Activated CD8-positive, alpha-beta memory T cell treated with anti-CD3 and anti-CD28 coated beads, Interleukin-2, amount 50 U/mL, for 1 hour (primary cell): ENCODE results near the gene CSNK1G1.
"Not testable (repeated sequence)": the region's sequence is repeated elsewhere in the genome, so short reads cannot be mapped to it uniquely, and the experiment has no call there.

Source experiments
- DNase-seq: peaks from one replicate; pipeline ENCODE4 v3.0.0-alpha.2; 2020; ENCODE audit errors: extremely low read depth

CSNK1G1 gene

GRCh38 chr15:64287953-64288352 lies 68.0 kb downstream of the CSNK1G1 start:
- no peak for DNase-seq

- DNase-seq: no peak
Measured at GRCh38 chr15:64286473-64286872, 69.5 kb downstream of the CSNK1G1 start.

- no peak for DNase-seq
Measured at GRCh38 chr15:64285871-64286270, 70.1 kb downstream of the CSNK1G1 start.

- no peak for DNase-seq
Measured at GRCh38 chr15:64285150-64285549, 70.8 kb downstream of the CSNK1G1 start.

GRCh38 chr15:64284042-64284441 lies 71.9 kb downstream of the CSNK1G1 start:
- no peak for DNase-seq

- no peak for DNase-seq
Measured at GRCh38 chr15:64282701-64283100, 73.3 kb downstream of the CSNK1G1 start.

DNA sequence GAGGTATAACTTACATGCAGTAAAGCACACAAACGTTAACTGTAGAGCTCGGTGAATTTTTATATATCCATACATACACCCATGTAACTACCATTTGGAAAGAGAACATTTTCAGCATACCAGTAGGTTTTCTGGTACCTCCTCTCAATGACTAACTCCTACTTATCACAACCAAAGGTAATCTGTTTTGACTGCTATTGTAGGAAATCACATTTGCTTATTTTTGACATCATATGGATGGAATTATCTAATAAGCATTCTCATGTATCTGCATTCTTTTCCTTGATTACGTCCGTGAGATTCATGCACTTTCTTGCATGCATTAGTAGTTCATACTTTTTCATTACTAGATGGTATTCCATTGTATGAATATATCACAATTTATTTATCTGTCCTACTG lies 76.8 kb downstream of the CSNK1G1 start:
- DNase-seq: no peak

DNA sequence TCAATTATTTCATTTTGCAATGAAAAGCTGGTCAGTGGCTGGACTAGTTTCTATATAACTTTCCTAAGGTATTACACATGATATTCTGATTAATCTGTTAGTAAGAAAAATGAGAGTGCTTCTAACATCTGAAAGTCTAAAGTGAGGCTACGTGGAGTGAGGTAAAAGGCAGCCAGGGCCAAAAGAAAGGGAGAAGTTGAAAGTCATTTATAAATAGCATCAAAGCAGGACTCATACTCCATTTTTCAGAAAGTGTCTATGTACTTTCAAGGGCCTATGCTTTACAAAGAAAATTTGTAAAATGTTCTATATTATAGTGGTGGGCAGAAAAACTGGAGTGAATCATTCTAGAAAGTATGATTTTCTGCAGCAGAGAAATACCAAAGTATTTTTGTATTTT lies 80.0 kb downstream of the CSNK1G1 start:
- no peak for DNase-seq

DNA sequence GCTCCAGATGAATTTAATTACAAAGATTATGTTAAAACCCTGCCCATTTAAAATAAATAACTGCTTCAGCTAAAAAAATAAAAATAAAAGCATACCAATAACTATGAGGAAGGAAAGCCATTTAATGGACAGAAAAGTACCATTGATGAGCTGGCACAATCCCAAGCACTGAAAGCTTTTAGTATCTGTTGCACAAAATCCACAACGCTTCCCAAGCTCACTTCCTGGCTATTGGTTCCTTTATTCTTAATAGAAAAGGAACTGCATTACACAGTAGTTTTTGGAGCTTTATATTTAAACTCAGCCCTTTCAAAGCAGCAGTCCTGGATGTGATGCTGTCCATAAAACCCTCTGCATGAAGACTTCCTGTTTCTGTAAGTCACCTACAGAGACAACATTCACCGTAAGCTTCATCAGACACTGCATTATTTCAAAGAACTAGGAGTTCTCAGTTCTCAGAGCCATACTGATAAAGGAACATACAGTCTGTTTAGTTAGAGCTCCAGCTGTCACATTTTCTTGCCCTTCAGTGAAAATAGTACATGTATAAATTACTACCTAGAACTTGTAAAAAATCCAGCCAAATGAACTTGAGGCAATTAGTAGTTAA lies 81.5 kb downstream of the CSNK1G1 start:
- no peak for DNase-seq

- no peak for DNase-seq
Measured at GRCh38 chr15:64267331-64267973, 88.5 kb downstream of the CSNK1G1 start.

- DNase-seq: not testable (repeated sequence)
Measured at GRCh38 chr15:64265188-64265587, 90.8 kb downstream of the CSNK1G1 start.

DNA sequence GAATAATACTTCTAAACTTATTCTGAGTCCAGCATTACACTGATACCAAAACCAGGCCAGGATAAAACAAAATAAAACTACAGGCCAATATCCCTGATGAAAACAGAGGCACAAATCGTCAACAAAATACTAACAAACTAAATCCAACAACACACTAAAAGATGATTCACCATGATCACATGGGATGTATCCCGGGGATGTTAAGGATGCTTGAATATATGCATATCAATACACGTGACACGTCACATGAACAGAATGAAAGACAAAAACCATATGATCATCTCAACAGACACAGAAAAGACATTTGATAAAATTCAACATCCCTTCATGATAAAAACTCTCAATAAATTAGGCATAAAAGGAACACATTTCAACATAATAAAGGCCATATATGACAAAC lies 91.5 kb downstream of the CSNK1G1 start:
- DNase-seq: no peak

DNA sequence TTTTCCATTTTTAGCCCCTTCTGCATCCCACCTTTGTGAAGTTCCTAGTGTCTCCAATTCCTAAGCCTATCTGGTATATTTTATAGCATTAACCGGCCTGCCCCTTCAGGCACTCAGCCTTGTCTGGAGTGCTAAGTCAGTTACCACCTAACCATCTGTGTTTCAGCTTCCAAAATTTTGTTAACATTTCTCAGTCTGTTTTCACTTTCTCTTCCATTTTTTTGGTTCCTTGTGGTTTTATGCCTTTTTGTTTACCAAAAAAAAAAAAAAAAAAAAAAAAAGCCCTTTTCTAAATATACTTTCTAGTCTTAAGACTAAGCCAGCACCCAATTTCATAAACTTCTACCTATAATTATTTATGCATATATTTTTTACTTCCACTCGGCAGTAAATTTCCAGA lies 92.4 kb downstream of the CSNK1G1 start:
- DNase-seq: no peak

GRCh38 chr15:64256051-64256450 lies 99.9 kb downstream of the CSNK1G1 start:
- no peak for DNase-seq

DNA sequence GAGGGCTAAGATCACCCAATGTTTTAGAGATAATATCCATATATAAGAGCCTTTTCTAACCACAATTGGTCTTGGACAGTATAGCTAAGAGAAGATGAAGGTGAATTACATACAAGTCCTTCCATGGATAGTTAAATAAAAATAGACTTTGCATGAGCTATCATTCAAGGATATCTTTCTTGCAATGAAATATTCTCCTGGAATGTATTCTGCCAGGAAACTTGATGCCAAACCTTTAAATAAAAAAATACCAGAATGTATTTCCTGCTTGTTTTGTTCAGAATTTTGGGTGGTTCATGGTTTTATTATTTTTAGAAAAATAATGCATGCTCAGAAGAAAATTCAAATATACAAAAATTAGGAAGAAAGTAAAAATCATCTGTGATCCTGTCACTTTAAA lies 104.3 kb downstream of the CSNK1G1 start:
- DNase-seq: no peak

GRCh38 chr15:64251121-64251520 lies 104.9 kb downstream of the CSNK1G1 start:
- DNase-seq: no peak

DNA sequence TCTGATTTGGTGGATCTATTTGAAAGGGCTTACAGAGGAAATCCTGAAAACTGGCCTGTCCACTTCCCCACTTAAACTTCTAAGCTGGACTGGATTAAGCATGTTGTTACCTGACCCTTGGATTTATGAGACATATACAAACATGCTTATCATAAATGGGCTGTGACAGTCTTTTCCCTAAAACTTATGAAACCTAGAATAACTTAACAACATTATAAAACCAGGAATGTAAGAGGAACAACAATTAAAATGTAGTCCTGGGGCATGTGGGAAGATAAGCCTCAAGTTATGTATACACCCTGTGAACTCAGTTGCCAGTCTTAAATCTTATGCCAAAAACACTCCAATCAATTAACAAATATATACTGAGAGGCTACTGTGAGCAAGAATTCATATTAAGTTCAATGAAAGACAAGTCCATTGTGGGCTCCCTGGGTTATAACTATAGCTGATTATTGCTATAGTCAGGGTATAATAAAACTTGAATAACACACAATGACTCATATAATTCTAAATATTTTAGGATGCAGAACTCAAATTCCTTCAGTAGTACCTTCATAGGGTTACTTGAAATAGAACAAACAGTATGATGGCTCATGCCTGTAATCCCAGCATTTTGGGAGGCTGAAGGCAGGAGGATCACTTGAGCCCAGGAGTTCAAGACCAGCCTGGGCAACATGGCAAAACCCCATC lies 105.9 kb downstream of the CSNK1G1 start:
- DNase-seq: no peak

GRCh38 chr15:64249406-64249805 lies 106.6 kb downstream of the CSNK1G1 start:
- no peak for DNase-seq

- no peak for DNase-seq
Measured at GRCh38 chr15:64247906-64248541, 107.9 kb downstream of the CSNK1G1 start.

GRCh38 chr15:64247535-64247905 lies 108.5 kb downstream of the CSNK1G1 start:
- no peak for DNase-seq

- DNase-seq: no peak
Measured at GRCh38 chr15:64246364-64247189, 109.4 kb downstream of the CSNK1G1 start.

- no peak for DNase-seq
Measured at GRCh38 chr15:64245405-64245804, 110.6 kb downstream of the CSNK1G1 start.
